ENCODE measurements around the gene P2RX3.

Gene P2RX3

GRCh38 chr11:57306940-57307565 is 31.1 kb upstream of the P2RX3 start:
- TF ChIP-seq SIN3A (IDR thresholded peaks at IDR 0.05; ENCODE audit: borderline replicate concordance, insufficient read depth, low read length) (no peak), FOXP2 (optimal IDR thresholded peaks at IDR 0.05; ENCODE audit: borderline replicate concordance, extremely low read depth, extremely low read length, insufficient read depth) (no peak), TAF1 (IDR thresholded peaks at IDR 0.05; ENCODE audit: borderline replicate concordance, insufficient read depth, low read length) (no peak), POLR2AphosphoS5 (IDR thresholded peaks at IDR 0.05; ENCODE audit: low read depth, low read length) (no peak)
- TF ChIP-seq, protein P1, sequence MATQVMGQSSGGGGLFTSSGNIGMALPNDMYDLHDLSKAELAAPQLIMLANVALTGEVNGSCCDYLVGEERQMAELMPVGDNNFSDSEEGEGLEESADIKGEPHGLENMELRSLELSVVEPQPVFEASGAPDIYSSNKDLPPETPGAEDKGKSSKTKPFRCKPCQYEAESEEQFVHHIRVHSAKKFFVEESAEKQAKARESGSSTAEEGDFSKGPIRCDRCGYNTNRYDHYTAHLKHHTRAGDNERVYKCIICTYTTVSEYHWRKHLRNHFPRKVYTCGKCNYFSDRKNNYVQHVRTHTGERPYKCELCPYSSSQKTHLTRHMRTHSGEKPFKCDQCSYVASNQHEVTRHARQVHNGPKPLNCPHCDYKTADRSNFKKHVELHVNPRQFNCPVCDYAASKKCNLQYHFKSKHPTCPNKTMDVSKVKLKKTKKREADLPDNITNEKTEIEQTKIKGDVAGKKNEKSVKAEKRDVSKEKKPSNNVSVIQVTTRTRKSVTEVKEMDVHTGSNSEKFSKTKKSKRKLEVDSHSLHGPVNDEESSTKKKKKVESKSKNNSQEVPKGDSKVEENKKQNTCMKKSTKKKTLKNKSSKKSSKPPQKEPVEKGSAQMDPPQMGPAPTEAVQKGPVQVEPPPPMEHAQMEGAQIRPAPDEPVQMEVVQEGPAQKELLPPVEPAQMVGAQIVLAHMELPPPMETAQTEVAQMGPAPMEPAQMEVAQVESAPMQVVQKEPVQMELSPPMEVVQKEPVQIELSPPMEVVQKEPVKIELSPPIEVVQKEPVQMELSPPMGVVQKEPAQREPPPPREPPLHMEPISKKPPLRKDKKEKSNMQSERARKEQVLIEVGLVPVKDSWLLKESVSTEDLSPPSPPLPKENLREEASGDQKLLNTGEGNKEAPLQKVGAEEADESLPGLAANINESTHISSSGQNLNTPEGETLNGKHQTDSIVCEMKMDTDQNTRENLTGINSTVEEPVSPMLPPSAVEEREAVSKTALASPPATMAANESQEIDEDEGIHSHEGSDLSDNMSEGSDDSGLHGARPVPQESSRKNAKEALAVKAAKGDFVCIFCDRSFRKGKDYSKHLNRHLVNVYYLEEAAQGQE (IDR thresholded peaks at IDR 0.05; ENCODE audit: insufficient read depth in 1 of 2, low read depth in 2 of 2, low read length in 2 of 2): no peak

- TF ChIP-seq SIN3A (IDR thresholded peaks at IDR 0.05; ENCODE audit: borderline replicate concordance, insufficient read depth, low read length) (no peak), FOXP2 (optimal IDR thresholded peaks at IDR 0.05; ENCODE audit: borderline replicate concordance, extremely low read depth, extremely low read length, insufficient read depth) (no peak)
- TF ChIP-seq, protein P1 (IDR thresholded peaks at IDR 0.05; ENCODE audit: insufficient read depth in 1 of 2, low read depth in 2 of 2, low read length in 2 of 2): no peak
Measured at GRCh38 chr11:57307666-57308270, 30.4 kb upstream of the P2RX3 start.

DNA sequence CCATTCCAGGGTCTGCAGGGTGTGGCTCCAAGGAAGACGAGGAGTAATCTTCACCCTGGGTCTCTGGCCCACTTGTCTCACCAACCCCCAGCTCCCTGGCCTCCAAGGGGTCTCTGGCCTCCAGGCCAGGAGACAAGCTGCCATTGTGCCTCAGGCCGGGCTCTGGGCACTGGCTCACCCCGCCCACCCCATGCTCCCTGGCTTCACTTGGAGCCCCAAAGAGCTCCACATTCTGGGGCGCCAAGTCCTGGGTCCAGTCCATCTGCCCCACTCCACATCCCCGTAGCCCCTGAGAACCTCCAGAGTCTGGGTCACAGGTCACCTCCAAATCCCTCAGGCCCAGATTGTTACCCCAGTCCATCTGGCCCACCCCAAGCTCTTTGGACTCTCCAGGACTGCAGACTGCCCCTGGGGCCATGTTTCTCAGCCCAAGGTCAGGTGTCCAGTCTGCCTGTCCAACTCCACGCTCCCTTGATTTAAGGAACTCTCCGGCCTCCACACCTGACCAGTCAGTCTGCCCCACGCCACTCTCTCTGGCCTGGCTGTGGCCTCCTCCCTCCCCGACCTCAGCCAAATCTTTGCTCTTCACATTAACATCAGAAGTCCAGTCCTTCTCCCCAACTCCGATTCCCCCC is 29.6 kb upstream of the P2RX3 start:
- TF ChIP-seq SIN3A (IDR thresholded peaks at IDR 0.05; ENCODE audit: borderline replicate concordance, insufficient read depth, low read length): no peak
- no peak for TF ChIP-seq FOXP2 (optimal IDR thresholded peaks at IDR 0.05; ENCODE audit: borderline replicate concordance, extremely low read depth, extremely low read length, insufficient read depth)
- TF ChIP-seq POLR2AphosphoS5 (IDR thresholded peaks at IDR 0.05; ENCODE audit: low read depth, low read length): no peak
- TF ChIP-seq TAF1 (IDR thresholded peaks at IDR 0.05; ENCODE audit: borderline replicate concordance, insufficient read depth, low read length): no peak
- TF ChIP-seq, protein P1 (IDR thresholded peaks at IDR 0.05; ENCODE audit: insufficient read depth in 1 of 2, low read depth in 2 of 2, low read length in 2 of 2): no peak

- no peak for TF ChIP-seq FOXP2 (optimal IDR thresholded peaks at IDR 0.05; ENCODE audit: borderline replicate concordance, extremely low read depth, extremely low read length, insufficient read depth)
- TF ChIP-seq POLR2AphosphoS5 (IDR thresholded peaks at IDR 0.05; ENCODE audit: low read depth, low read length): no peak
- no peak for TF ChIP-seq TAF1 (IDR thresholded peaks at IDR 0.05; ENCODE audit: borderline replicate concordance, insufficient read depth, low read length)
- TF ChIP-seq, protein P1 (IDR thresholded peaks at IDR 0.05; ENCODE audit: insufficient read depth in 1 of 2, low read depth in 2 of 2, low read length in 2 of 2): no peak
- TF ChIP-seq SIN3A (IDR thresholded peaks at IDR 0.05; ENCODE audit: borderline replicate concordance, insufficient read depth, low read length): no peak
Measured at GRCh38 chr11:57309106-57310059, 28.8 kb upstream of the P2RX3 start.

Measured in PFSK-1 (cell line).